Pancreas (tissue), 10 donors: Measurements from ENCODE around the gene ASIC2. TPM values are rescaled to one million over a fixed set of nuclear protein-coding genes. Genes with fewer than 3 reads are reported as not detected.

Experiments
- ATAC-seq, 4 donors: fragments of 200-7000 bp; cut with Tn5 transposase; one replicate each; pipeline versions ENCODE4 v1.8.0 to v1.9.1; 2020; ENCODE audit warnings: mild to moderate bottlenecking in 4 of 4, moderate library complexity in 4 of 4
- DNase-seq, 6 donors: peaks; one replicate each; pipeline ENCODE4 v3.0.0-alpha.2; 2020
- FAIRE-seq: peaks from 2 replicates; lab custom pipeline; 2012; peaks lifted over from hg19 to GRCh38; lab: Jason Lieb, UNC
- H3K27ac ChIP-seq, 4 donors: fragments of 200-600 bp; sonication (generic); 1 replicate in 3 of 4; 2 replicates in 1 of 4; pipeline versions ENCODE4 v1.5.0 to v1.8.0; 2020
- H3K27me3 ChIP-seq, 4 donors: fragments of 200-600 bp; one replicate each; pipeline ENCODE4 v1.8.0; 2021
- H3K36me3 ChIP-seq, 3 donors: fragments of 200-600 bp; sonication (generic) in 1 of 3; one replicate each; pipeline versions ENCODE4 v1.5.0 to v1.8.0; 2020 to 2021
- H3K4me1 ChIP-seq, 3 donors: fragments of 200-600 bp; one replicate each; pipeline ENCODE4 v1.8.0; 2021
- H3K4me3 ChIP-seq, 4 donors: fragments of 200-600 bp; sonication (generic) in 2 of 4; one replicate each; pipeline versions ENCODE4 v1.5.0 to v1.8.0; 2020 to 2021
- H3K9me3 ChIP-seq, 4 donors: fragments of 200-600 bp; one replicate each; pipeline ENCODE4 v1.8.0; 2021
- WGBS, 2 donors: extraction: QIAGEN DNeasy Blood & Tissue Kit; methylation state at CpG; one replicate each; pipeline ENCODE4 v1.1.7; 2013; 5-methylcytosine and 5-hydroxymethylcytosine counted together
- intact Hi-C, 3 donors: fragments of 100-400 bp; cut with DNase I; formaldehyde crosslinking; loops; one replicate each; pipeline versions ENCODE4 v1.11.1 to v1.14.2; 2022
- polyA plus RNA-seq, 2 donors: library from polyadenylated mRNA; stranded (reverse); fragments of 200-250 nt; gene quantifications; one replicate each; pipeline ENCODE4 v1.2.3, GENCODE V29; 2013
- total RNA-seq, 6 donors: library from RNA; stranded (reverse); fragmentation: NEBNext Ultra II Directional in 4 of 6; extraction: Animal tissue kit (Norgen Biotek cat#: 25700) in 4 of 6; gene quantifications; one replicate each; pipeline versions ENCODE4 v1.2.1 to v1.2.4, GENCODE V29; 2021 to 2023
- TF ChIP-seq, protein P1 (sequence below), 4 donors: fragments of 200-600 bp; sonication (generic) in 3 of 4; IDR thresholded peaks; one replicate each; pipeline versions ENCODE4 v1.5.0 to v1.8.0; 2021; ENCODE audit warnings: antibody characterized with exemption in 4 of 4
- donor health status: healthy with polysubstance abuse.
- donor health status: DM: no; HTN: no; CAD: no; lungs with moderate emphysema.
- donor health status: DM: no; HTN: no; CAD: no.
- donor health status: control.
- donor health status: control.
- donor health status: Bipolar disorder and iron deficiency.
- donor health status: DM: yes; HTN: yes; CAD: no.
- donor health status: DM: no; HTN: no; CAD: no.
- donor health status: DM: no; HTN: no; CAD: no.
- donor health status: DM: yes; HTN: yes; CAD: no.

Gene ASIC2
- total and polyA plus RNA-seq, 8 donors: 0.09 to 0.14 (median 0.09) TPM; not detected in 5

DNA sequence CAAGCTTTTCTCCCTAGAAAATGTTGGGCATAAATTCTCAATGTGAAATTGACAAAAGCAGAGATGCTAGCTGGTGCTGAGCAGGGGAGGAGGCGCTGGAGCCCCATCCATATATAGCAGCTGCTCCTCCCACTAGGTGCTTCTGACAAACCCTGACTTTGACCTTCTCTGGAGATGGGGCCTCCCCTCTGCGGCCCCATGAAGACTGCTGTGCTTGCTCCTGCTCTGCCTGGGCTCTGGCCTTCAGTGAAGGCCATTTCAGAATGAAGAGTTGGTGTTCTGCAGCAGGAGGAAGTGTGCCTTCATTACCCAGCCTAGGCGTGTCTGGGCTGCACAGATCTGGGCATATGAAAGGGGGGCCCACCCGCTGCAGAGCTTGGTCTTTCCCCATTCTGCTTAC is 29.7 kb downstream of the ASIC2 start:
- no peak for DNase-seq
- FAIRE-seq: no peak
- TF ChIP-seq, protein P1, sequence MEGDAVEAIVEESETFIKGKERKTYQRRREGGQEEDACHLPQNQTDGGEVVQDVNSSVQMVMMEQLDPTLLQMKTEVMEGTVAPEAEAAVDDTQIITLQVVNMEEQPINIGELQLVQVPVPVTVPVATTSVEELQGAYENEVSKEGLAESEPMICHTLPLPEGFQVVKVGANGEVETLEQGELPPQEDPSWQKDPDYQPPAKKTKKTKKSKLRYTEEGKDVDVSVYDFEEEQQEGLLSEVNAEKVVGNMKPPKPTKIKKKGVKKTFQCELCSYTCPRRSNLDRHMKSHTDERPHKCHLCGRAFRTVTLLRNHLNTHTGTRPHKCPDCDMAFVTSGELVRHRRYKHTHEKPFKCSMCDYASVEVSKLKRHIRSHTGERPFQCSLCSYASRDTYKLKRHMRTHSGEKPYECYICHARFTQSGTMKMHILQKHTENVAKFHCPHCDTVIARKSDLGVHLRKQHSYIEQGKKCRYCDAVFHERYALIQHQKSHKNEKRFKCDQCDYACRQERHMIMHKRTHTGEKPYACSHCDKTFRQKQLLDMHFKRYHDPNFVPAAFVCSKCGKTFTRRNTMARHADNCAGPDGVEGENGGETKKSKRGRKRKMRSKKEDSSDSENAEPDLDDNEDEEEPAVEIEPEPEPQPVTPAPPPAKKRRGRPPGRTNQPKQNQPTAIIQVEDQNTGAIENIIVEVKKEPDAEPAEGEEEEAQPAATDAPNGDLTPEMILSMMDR (IDR thresholded peaks at IDR 0.05): no peak
- H3K4me1 ChIP-seq: no peaks in the 10 kb centered on the region
- H3K4me3 ChIP-seq: no peak overlapping the region
- intact Hi-C loops: no loop called here
- no peak overlapping the region for H3K27ac ChIP-seq
- no peaks in the 10 kb centered on the region for H3K27me3 ChIP-seq
- 58 to 63% methylated on average over 4 of the region's 4 CpGs for WGBS, 2 donors
- H3K36me3 ChIP-seq: no peaks in the 10 kb centered on the region
- ATAC-seq: no peak
- no peaks in the 10 kb centered on the region for H3K9me3 ChIP-seq

GRCh38 chr17:33262266-33263123 is 30.6 kb downstream of the ASIC2 start:
- FAIRE-seq: no peak
- DNase-seq: no peak
- Histone ChIP-seq H3K27ac (no peak overlapping the region), H3K4me1 (no peaks in the 10 kb centered on the region), H3K9me3 (no peaks in the 10 kb centered on the region), H3K4me3 (no peak overlapping the region), H3K36me3 (no peaks in the 10 kb centered on the region), H3K27me3 (no peaks in the 10 kb centered on the region)
- 60 to 61% methylated on average over 6 of the region's 6 CpGs for WGBS, 2 donors
- intact Hi-C loops: no loop called here
- ATAC-seq: no peak
- TF ChIP-seq, protein P1 (IDR thresholded peaks at IDR 0.05): no peak

GRCh38 chr17:33261820-33262219 is 31.3 kb downstream of the ASIC2 start:
- ATAC-seq (no peak), DNase-seq (no peak), FAIRE-seq (no peak)
- H3K36me3 ChIP-seq: no peaks in the 10 kb centered on the region
- no peaks in the 10 kb centered on the region for H3K4me1 ChIP-seq
- H3K27me3 ChIP-seq: no peaks in the 10 kb centered on the region
- H3K4me3 ChIP-seq: no peak overlapping the region
- TF ChIP-seq, protein P1 (IDR thresholded peaks at IDR 0.05): no peak
- no peaks in the 10 kb centered on the region for H3K9me3 ChIP-seq
- intact Hi-C loops: no loop called here
- 58 to 60% methylated on average over 10 of the region's 10 CpGs for WGBS, 2 donors
- no peak overlapping the region for H3K27ac ChIP-seq

- no peak for FAIRE-seq
- Histone ChIP-seq H3K36me3 (no peaks in the 10 kb centered on the region), H3K4me1 (no peaks in the 10 kb centered on the region), H3K27ac (no peak overlapping the region), H3K27me3 (no peaks in the 10 kb centered on the region), H3K9me3 (no peaks in the 10 kb centered on the region), H3K4me3 (no peak overlapping the region)
- no peak for DNase-seq
- 33 to 45% methylated on average over 10 of the region's 10 CpGs for WGBS, 2 donors
- intact Hi-C loops: no loop called here
- ATAC-seq: no peak
- TF ChIP-seq, protein P1 (IDR thresholded peaks at IDR 0.05): no peak
Observed at GRCh38 chr17:33260638-33261037, 32.5 kb downstream of the ASIC2 start.

- TF ChIP-seq, protein P1 (IDR thresholded peaks at IDR 0.05): no peak
- no peak for ATAC-seq
- WGBS, 2 donors: 52 to 61% methylated on average over 3 of the region's 3 CpGs
Observed at GRCh38 chr17:33258296-33258695, 34.8 kb downstream of the ASIC2 start.

More at GRCh38 chr17:33258296-33258695, 34.8 kb downstream of the ASIC2 start:
- Histone ChIP-seq H3K27me3 (no peaks in the 10 kb centered on the region), H3K9me3 (no peaks in the 10 kb centered on the region), H3K4me3 (no peak overlapping the region), H3K36me3 (no peaks in the 10 kb centered on the region), H3K4me1 (no peaks in the 10 kb centered on the region), H3K27ac (no peak overlapping the region)
- no peak for DNase-seq
- intact Hi-C loops: no loop called here
- no peak for FAIRE-seq
